ENCODE data around the gene RIPOR3.
"Not testable (repeated sequence)": the region's sequence is repeated elsewhere in the genome, so short reads cannot be mapped to it uniquely, and the experiment has no call there.

Gene RIPOR3

DNA sequence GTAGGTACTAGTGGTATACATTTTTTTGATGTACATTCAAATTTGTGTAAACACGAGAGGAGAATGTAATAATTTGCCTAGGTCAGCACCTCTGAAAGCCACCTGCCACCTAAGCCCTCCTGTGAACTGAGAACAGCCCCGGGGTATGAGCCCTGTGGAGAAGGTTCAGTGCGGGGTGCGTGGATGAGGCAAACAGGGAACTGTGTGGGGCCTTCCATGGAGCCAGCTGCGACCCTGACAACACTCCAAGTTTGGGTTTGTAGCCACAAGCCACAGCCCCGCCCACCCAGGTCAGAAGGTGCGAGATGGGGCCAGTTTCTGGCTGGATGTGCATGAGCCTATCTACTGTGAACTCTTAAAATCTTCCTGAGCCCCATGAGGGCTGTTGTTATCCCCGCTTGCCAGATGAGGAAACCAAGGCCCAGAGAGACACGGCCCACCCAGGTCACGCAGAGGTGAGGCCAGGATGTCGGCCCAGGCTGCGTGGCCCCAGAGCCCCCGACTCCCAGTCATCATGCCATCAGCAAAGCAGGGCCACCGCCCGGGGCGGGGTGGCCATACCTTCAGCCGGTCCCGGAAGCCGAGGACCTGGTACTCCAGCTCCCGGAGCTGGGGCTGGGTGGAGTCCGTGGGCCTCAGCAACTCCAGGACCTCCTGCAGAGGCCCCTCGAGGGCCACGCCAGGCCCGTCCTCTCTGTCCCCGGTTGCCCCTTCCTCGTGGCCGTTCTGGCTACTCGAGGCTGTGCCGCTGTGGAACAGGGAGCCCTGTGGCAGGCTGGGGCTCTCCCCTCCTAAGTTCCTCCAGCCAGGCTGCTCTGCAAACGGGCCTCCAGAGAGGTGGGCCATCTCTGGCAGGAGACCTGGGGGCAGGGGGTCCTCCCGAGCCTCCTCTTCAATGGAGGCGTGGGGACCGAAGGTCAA lies 89.6 kb downstream of the RIPOR3 start:
- DNase-seq, result no peak

DNA sequence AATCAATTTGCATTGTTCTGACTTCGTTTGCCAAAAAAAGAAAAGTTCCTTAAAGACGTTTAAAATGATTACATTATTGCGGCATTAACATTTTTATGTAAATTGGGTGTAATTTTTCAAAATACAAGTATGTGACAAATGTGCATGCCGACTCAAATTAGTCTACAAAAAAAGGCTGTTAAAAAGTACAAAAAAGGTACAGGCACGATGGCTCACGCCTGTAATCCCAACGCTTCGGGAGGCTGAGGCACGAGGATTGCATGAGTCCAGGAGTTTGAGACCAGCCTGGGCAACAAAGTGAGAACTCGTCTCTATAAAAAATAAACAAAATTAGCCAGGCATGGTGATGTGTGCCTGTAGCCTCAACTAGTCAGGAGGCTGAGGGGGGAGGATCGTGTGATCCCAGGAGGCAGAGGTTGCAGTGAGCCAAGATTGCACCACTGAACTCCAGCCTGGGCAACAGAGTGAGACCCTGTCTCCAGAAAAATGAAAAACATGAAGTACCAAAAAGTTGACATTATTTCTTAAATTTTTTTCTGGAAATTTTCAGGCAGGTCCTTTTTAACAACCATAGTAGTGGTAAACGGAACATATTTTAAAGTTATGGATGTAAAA lies 91.0 kb downstream of the RIPOR3 start:
- DNase-seq, result no peak

DNA sequence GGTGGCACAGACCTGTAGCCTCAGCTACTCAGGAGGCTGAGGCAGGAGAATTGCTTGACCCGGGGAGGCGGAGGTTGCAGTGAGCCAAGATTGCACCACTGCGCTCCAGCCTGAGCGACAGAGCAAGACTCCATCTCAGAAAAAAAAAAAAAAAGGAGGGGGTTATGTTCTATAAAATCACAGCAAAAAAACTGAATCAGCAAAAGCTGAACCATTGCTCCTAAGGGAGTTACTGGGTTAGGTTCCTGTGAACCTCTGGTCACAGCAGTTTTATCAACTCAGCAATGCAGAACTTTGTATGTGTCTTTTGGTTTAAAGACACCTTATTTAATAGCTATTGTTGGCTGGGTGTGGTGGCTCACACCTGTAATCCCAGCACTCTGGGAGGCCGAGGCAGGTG lies 92.6 kb downstream of the RIPOR3 start:
- DNase-seq, result not testable (repeated sequence)

DNA sequence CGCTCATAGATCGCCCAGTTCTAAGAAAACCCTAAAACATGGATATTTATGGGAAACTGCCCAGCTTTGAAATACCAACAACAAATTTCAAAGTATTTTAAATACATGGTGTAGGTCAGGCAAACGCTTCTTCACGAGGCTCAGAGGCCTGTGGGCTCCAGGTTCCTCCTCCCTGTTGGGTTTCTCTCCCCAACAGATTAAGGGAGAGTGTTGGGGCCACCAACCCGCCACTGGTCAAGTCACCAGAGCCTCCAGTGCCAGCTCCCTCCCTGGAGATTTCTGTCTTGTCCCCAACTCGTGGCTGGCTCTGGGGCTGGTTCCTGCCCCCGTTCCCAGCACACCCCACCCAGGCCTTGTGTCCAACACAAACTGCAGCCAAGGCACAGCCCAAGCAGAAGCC lies 93.3 kb downstream of the RIPOR3 start:
- no peak for DNase-seq

DNA sequence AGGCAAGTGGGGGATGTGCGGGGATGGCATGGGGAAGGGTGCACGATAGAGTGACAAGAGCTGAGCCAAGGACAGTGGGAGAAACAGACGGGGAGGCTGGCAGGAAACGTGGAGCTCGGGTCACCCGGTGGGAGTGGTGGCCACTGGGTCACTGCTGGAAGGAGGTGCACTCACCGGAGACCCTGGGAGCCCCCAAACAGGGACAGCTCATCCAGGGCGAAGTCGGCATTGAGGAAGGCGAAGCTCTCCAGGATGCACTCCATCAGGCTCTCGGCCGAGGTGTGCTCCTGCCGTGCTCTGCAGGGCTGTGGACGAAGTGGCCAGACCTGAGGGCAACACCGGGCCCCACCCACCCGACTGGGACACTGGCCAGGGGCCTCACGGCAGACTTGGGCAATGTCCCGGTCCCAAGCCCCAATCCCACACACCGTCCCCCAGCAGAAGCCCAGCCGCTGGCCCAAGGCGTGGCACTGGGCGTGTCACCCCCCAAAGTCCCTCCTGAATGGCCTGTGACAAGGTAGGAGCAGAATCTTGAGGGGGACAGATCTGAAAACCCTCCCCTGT lies 93.9 kb downstream of the RIPOR3 start:
- DNase-seq, result no peak

DNA sequence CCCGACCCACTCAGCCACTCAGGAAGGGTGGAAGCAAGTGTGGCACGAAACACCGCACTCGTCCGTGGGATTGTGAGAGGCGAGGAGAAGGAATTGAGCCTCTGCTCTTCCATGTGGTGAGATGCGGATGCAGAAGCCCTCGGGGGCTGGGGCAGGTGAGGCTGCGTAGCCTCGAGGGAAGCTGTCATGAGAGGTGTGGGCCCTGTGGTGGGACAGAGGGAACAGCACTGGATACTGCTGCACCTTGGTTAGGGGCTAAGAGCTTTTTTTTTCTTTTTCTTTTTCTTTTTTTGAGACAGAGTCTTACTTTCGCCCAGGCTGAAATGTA lies 94.7 kb downstream of the RIPOR3 start:
- no peak for DNase-seq

DNA sequence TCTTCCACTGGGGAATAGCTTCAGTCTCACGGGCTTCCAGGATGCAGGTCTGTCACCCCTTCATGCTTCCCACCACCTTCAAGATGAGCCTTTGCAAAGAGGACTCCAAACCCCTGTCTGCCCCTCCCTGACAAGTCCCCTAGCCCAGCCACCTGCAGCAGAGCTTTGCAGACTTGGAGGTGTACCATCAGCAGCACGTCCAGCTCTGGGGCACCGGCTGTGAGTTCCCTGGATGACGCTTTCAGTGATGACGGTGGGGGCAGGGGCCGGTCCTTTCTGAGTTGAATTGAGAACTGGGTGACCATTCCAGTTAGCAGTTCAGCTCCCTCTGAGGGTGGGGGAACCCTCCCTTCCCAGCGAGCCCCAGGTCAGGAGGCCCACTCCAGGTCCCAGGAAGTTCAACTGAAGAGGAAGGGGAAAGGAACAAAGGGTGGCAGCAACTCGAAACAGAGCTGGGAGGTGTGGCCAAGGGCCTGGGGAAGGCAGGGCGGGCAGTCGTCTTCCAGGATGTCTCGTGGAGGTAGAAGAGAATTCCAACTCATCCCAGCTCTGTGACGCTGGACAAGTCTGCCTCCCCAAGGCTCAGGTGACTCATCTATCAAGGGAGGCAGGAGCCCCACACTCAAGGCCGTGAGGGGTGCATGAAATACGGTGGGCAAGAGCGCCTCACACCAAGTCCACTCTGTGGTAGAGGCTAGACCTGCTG lies 95.2 kb downstream of the RIPOR3 start:
- no peak for DNase-seq

DNA sequence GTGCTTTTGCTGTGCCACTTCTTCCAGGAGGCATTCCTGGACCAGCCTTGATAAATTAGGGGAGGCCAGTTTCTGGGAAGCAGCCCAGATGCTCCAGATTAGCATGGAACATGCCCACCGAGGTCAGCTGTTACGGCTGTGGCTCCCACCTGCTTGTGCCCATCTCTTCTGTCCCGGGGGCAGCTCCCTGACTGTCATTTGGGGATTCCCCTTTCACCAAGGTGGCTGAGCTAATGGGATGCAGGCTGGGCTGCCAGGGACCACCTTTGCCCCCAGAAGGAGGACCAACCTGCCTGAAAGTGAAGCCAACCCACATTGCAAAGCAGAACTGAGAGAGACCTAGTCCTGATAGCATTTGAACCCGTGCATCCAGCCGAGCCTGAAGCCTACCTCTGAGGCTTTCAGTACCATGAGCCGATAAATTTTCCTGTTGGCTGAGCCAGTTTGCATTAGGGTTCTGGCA lies 95.9 kb downstream of the RIPOR3 start:
- DNase-seq, result no peak

DNA sequence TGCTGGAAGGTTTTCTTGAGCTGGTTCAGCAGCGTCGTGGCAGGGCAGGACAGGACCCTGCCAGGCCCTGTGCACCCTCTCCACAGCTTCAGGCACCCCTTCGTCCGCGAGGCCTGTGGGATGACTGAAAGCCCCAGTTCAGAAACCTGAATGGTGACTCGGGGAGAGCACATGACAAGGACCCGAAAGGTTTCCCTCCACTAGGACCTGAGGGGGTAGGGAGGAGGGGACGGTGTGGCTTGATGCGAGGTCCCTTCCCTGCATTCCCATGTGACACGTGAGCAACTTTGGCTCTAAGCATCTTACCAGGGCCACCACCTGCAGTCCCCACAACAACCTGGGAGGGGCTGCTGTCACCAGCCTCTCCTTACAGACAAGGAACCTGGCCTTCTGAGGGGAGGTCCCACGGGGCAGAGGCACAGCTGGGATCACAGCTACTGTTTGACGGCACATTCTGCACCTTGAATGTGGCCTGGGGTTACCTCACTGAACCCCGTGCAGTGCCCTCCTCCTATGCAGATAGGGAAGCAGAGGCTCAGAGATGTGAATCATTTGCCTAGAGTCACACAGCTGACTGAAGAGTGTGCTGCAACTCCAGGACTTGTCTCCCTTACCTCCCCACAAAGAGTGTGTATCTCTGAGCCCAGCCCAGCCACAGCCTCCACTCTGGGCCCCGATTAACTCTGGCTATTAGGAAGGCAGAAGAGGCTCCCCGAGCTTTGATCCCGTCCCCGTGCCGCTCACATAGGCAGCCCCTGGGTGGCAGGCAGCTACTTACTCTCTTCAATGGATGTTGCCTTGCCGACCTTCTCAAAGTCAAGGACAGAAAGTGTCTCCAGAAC lies 96.5 kb downstream of the RIPOR3 start:
- DNase-seq, result no peak

DNA sequence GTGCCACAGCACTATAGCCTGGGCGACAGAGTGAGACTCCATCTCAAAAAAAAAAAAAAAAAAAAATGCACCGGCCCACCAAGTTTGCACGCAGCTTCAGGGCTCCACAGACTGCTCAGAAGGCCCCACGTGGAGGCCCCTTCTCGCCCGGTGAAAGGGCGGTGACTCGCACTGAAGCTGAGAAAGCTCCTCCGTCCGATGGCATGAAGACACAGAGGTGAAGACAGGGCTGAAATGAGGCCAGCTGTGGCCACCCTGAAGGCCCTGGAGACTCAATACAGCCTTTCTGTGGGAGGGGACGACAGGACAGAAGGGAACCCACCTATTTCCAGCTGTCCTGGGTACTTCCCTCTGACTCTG lies 97.1 kb downstream of the RIPOR3 start:
- DNase-seq, result no peak

DNA sequence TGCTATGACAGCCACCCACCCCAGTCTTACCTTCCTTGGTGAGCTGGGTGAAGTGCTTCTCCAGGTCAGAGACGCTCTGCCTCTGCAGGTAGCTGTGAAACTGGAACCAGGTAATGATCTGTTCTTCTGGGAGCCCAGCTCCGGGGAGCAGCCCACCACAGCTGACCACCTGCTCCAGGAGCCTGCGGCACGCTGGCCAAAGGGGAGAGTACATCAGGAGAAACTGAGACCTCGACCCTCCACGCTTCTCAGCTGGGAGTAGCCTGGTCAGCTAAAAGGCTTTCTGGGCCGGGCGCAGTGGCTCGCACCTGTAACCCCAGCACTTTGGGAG lies 98.4 kb downstream of the RIPOR3 start:
- no peak for DNase-seq

DNA sequence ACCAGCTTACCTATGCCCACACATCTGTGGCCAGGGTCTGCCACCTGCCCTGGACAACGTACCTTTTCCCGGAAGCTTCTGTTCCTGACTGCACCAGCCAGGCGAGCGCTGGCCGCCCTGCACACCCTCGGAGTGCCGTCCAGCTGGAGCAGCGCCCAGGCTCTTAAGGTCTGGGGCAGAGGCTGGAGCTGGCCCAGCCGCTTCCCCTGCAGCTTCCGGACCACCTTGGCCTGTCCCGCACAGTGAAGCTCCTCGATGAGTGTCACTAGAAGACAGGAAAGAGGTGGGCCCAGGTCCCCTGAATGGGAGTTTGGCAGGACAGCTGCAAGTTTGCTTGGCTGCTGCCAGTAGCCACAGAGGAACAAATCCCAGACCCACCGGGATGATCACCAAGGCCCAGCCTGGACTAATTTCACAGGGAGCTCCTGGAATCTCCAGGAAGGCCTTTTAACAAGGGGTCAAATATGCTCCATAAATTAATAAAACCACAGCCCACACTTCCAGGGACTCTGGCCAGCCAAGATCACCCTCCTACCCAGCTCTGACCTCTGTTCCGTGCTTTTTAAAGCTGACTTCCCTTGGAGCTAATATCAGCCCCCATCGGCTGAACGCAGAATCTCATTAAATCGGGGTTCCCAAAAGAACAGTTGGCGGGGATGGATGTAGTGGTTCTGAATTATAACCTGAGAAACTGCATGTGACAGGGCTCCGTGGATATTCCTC lies 98.9 kb downstream of the RIPOR3 start:
- DNase-seq, result no peak

DNA sequence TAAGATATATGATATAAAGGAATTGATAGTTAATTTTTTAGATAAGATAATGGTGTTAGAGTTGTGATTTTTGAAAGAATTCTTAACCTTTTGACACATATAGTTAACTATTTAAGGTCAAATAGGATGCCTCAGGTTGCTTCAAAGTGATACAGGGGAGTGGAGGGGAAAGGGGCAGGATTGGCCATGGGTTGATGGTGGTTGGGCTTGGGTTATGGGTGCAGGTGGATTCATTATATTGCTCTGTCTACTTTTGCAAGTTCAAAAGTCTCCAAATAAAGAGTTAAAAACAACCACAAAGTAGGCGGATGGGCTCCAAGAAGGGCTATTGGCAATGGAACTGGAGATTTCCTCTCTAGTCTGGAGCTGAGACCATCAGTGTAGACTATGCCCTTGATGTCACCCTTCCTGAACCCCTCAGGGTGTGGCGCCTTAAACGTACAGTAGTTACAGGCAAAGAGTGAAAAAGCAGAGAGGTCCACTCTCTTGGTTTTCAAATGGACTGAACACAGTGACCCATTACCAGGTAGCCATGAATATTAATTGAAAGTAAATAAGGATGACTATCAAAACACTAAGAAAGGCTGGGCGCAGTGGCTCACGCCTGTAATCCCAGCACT lies 100.0 kb downstream of the RIPOR3 start:
- no peak for DNase-seq

DNA sequence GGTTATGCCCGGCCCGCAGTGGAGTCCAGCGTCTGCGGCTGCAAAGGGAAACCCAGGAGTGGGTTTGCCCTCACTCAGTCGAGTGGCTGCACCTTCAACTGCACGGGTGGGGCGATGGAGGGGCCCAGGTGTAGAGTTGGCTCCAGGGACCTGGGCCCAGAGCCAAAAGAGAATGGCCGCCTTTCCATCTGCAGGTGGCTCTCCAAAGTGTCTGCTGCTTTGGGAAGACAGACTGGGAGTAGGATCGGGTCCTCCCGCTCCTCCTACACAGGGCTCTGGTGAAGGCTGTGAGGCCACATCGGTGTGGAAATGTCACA lies 101.0 kb downstream of the RIPOR3 start:
- no peak for DNase-seq

DNA sequence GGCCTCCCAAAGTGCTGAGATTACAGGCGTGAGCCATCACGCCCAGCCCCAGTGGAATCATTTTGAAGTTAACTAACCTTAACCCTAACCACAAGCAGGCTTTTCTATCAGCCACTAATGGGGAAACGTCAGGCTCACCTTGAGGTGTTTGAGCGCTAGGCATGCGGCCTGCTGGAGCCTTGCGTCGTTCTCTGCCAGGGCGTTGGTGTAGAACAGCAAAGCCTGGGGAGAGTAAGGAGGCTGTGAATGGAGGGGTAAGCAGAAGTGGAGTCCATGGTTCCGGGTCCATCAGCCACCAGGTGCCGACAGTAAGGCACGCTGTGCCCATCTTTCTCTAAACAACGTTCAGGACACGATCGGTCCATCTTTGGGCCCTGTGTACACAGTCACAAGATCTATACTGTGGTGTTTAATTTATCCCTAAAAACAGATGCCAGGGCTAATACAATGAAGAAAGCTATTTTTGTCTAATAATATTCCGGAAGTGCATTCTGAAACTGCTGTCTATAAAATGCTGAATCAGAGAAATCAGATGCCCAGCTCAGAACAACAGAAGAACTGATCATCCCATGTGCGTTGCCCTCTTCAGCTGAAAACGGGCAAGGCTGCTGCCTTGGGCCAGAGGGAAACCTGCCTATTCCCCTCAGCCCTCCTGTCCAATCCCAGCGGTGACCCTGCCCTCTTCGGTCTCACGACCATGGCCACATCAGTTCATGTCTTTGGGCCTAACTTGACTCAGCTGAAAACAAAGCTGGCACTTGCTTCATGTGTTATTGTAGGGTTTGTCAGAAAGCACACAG lies 101.6 kb downstream of the RIPOR3 start:
- DNase-seq, result no peak

DNA sequence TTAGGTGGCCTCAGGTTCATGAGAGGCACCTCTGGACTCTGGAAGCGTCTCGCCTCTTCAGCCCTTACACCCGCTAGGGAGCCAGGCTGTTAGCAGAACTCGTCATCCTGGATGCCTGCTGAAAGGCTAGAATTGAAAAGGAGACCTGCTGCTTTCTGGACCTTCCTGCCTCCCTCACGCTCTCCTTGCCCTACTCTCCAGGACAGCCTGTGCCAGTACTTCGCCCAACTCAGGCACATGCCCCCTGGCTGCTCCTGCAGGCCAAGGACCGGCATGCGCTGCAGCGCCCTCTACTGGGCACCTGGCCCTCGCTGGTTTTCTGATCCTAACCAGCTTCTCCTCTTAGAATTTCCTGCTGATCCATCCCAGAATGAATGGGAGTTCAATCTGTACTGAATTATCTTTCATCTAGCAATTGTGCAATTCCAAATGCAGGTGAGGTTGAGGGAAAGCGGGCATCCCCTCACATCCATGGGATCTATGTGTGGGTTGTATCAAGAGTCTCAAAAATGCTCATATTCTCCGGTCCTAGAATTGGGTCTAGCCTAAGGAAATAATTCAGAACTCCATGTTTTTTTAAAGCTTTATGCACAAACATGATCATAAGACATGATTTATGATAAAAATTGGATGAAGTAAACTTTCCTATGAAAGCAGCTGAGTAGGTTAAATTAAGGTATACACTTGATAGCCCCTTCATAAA lies 103.2 kb downstream of the RIPOR3 start:
- peak; percentile 44 to 71 (median 56) for DNase-seq

DNA sequence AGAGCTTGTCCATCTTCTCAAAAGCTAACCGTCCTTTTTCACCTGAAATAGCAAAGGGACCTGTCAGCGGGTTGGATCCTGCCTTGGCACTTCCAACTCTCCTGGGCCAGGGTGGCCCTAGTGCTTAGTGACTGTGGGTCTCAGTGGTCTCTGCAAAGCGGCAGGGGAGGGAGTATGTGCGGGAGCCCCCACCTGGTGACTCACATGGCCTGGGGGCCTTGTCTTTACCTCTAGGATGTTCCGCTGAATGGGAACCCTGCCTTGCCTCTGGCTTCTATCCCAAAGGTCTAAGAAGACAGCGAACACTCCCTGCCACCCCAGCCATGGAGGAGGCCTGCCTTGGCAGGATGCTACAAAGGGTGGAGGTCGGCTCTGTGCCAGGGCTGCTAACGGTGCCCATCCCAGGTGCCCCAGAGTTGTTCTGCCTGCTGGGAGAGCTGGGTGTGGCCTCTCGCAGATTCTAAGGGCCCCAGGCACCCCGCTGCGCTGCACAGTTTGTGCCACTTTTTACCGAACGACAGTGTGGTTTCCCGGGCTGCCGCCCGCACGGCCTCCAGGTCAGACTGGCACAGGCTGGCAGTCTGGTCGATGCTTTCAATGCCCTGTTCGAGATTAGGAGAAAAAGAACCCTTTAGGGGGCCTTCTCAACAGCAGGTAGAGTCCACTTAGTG lies 103.9 kb downstream of the RIPOR3 start:
- DNase-seq, result no peak

DNA sequence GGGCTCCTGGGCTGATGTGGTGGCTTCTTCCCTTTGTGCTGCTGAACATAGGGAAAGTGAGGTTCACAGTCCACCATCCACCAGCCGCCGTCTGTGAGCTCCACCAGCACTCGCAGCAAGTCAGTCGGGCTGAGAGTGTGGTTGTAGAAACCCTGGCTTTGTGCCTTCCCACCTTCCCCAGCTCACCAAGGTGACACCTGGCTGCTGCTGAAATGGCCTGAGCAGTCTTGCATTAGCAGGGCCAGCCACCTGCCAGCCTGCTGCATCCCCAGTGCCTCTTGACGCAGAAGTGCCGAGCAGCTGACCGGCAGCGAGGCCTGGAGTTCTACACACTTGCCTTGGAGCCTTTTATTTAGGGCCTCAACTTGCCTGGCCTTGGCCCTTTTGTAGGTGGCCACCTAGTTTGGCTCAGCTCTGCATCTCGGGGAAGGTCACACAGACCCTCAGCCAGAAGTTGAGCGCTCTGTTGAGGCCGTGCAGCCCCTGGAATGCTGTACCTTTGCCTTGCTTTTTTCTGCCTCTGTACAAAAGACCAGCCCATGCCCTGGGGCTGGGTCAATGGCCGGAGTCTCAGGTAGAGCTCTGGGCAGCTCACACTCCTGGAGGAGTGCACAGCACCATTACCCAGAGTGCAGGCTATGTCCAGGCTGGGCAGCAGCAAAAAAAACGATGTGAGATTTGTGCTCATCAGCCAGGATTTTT lies 104.7 kb downstream of the RIPOR3 start:
- no peak for DNase-seq

DNA sequence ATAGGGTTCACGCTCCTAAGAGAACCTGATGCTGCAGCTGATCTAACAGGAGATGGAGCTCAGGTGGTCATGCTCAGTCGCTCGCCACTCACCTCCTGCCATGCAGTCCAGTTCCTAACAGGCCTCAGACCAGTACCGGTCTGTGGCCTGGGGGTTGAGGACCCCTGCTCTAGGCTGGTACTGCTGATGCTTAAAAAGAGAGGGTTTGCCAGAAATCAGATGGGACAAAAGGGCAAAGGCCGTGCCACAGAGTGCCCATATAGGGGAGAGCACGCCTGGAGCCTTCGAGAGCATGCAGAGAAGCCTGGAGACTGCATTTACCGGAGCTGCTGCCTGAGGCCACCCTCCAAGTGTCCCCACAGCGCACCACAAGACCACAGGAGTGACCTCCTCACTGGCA lies 105.7 kb downstream of the RIPOR3 start:
- no peak for DNase-seq

Measured in T-helper 1 cell (primary cell).